ENCODE data around the gene PPIP5K2. TPM values are rescaled to one million over a fixed set of nuclear protein-coding genes. Genes with fewer than 3 reads are reported as not detected.
"Not testable (repeated sequence)": the region's sequence is repeated elsewhere in the genome, so short reads cannot be mapped to it uniquely, and the experiment has no call there.

The PPIP5K2 gene
- total RNA-seq, 1 donor from 2014 or later = 112 TPM

DNA sequence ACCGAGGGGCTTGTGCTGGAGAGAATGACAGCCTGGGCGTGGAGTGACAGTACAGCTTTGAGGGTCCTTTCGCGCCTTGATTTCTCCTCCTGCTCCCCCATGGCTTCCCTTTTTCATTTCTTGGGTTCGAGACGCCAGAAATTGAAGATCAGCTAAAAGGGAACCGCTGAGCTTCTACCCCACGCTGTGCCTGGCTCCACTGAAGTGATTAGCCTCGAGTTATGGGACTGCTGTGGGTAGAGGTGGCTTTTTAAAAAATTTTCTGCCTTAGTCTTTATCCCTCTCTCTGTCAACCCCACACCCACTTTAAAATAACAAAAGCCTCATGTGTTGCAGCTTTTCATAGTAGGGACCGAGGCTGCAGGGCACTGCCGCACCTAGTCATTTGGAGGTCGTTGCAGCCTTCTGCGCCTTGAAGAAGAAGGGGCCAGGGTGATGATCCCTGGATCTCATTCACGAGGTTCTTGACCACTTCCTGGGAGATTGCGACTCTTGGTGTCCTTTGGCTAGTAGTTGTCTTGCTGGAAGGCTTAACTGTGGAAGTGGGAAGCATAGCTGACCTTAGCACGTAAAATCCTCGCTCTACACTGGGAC lies 603 bp downstream of the PPIP5K2 start:
- no peak for DNase-seq (ENCODE audit: low spot score in 2 of 2)
- no peak for FAIRE-seq

DNA sequence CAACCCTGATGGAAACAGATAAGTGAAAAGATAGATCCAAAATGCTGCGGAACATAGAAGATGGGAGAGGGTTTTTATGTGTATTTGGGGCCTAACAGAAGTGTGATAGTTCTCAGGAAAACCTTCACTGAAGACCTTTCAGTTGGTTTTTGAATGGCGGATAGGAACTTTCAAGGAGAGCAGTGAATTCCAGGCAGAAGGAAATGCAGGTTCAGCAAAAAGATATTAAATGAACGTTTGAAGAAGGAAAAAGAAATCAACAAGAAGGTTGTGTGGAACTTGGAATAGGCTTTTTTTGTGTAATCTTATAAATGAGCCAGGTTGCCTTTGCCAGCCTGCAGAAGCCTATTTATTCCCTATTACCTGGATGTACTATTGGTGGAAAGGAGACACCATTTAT lies 2.1 kb downstream of the PPIP5K2 start:
- DNase-seq (ENCODE audit: low spot score in 2 of 2) = no peak
- no peak for FAIRE-seq

DNA sequence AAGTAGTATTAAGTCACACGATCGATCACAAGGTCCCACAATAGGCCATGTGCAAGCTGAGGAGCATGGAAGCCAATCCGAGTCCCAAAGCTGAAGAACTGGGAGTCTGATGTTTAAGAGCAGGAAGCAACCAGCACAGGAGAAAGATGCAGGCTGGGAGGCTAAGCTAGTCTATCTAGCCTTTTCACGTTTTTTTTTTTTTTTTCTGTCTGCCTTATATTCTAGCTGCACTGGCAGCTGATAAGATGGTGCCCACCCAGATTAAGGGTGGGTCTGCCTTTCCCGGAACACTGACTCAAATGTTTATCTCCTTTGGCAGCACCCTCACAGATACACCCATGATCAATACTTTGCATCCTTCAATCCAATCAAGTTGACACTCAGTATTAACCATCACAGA lies 6.5 kb downstream of the PPIP5K2 start:
- FAIRE-seq (no peak), DNase-seq (ENCODE audit: low spot score in 2 of 2) (no peak)

DNA sequence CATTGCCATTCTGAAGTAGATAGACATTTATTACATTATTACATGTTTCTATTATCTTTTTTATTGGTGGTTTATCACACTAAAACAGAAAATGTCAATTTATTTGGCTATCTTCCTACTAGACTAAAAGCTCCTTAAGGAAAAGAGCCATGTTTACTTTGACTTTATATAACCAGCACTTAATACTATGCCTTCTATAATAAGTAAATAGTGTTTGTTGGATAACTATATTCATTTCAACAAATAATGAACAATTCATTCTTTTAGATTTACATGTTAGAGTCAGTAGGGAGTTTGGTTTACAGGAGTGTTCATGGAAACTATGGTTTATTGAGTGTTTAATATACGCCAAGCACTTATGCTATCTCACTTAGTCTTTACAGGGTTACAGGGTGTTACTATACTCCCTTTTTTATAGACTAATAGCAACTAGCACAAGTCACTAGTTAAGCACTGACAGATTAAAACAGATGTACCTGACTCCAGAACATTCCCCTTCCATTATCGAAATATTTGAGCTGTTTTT lies 7.3 kb downstream of the PPIP5K2 start:
- FAIRE-seq (no peak), DNase-seq (ENCODE audit: low spot score in 2 of 2) (no peak)

DNA sequence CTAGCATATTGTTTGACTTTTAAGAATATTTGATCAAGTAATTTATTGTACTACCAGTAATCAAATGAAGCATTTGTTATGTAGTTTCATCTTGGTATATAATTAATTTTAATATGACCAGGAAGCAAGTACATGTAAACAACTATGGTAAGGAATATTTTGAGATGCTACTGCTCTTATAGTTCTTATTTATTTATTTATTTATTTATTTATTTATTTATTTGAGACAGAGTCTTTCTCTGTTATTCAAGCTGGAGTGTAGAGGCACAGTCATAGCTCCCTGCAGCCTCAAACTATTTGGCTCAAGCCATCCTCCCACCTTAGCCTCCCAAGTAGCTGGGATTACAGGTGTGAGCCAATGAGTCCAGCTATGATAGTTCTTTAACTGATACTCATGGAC lies 8.1 kb downstream of the PPIP5K2 start:
- DNase-seq (ENCODE audit: low spot score in 2 of 2) = no peak
- no peak for FAIRE-seq

DNA sequence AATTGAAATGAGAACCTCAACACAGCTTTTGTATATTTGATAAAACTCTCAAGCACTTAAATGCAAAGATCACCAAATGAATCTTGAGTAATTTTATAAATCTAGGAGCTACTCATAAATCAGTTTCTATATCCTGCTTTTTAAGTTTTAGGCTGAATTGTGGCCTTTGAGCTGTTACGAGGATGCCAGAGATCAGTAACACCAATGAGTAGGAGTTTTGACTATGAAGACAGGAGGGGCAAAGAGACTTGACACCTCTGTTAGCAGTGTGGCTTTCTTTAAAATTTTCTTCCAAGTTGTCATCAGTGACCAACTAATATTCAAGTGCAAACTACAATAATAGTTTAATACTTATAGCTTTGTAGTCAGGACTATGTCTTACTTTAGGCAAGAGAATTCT lies 12.6 kb downstream of the PPIP5K2 start:
- DNase-seq (ENCODE audit: low spot score in 2 of 2) = no peak
- FAIRE-seq = no peak

DNA sequence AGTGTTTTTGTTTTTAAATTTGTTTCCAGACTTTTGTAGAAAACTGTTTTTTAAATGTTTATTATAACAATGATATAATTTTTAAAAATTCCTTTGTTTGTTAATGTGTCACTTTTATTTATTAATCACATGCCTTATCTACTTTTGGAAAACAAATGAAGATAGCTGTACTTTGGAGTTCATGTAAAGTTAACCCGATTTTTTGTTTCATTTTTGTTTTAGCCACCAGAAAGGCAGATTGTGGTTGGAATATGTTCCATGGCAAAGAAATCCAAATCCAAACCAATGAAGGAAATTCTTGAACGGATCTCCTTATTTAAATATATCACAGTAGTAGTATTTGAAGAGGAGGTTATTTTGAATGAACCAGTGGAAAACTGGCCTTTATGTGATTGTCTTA lies 13.1 kb downstream of the PPIP5K2 start:
- FAIRE-seq = peak; percentile 69
- no peak for DNase-seq (ENCODE audit: low spot score in 2 of 2)

DNA sequence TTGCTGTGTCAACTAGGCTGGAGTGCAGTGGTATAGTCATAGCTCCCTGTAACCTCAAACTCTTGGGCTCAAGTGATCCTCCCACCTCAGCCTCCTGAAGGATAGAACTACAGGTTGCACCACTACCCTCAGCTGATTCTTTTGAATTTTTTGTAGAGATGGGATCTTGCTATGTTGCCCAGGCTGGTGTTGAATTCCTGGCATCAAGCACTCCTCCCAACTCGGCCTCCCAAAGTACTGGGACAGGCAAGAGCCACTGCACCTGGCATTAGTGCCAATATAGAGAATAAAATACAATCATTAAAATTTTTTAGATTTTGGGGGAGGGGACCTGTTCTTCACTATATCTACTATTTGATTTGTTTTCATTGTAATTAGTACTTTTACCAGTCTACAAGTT lies 15.4 kb downstream of the PPIP5K2 start:
- DNase-seq (ENCODE audit: low spot score in 2 of 2) = no peak
- FAIRE-seq = no peak

DNA sequence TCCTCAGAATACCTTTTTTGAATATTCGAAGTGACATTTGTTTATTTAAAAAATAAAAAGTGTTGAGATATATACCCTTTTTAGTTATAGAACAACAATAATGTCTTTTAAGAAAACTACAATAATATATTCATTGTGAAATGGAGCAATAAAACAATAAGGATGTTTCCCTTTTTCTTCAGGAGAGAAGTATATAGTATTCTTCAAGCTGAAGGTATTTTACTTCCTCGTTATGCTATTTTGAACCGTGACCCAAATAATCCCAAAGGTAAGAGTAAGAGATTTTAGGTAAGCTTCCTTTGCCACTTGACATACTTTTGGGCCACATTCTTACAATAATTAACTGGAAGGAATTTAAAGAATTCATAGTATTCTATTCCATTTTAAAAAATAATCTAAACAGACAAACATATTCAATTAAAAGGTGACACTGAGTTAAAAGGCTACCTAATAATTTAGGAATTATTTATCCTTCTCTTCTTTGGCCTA lies 18.1 kb downstream of the PPIP5K2 start:
- no peak for FAIRE-seq
- no peak for DNase-seq (ENCODE audit: low spot score in 2 of 2)

DNA sequence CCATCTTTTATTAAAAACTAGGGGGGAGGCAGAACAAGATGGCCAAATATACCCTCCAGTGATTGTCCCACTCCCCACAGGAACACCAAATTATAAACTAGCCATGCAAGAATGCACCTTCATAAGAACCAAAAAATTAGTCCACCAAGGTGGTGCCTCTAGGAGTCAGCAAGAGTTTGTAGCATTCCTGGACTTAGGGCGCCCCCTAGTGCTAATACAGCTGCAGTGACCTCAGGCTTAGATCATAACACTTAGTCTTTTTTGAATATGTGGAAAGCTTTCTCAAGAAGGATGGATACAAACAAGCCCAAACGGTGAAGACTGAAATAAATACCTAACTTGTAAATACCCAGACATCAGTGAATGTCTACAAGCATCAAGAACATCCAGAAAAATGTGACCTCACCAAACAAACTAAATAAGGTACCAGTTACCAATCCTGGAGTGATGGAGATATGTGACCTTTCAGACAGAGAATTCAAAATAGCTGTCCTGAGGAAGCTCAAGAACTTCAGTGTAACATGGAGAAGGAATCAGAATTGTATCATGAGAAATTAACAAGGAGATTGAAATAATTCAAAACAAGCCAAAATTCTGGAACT lies 19.3 kb downstream of the PPIP5K2 start:
- peak; percentile 64 for DNase-seq (ENCODE audit: low spot score in 2 of 2)
- peak; percentile 37 for FAIRE-seq

DNA sequence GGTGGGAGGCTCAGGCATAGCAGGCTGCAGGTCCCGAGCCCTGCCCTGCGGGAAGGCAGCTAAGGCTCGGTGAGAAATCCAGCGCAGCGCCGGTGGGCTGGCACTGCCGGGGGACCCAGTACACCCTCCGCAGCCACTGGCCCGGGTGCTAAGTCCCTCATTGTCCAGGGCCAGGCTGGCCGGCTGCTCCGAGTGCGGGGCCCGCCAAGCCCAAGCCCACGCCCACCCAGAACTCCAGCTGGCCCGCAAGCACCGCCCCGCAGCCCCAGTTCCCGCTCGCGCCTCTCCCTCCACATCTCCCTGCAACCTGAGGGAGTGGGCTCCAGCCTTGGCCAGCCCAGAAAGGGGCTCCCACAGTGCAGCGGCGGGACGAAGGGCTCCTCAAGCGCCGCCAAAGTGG lies 22.0 kb downstream of the PPIP5K2 start:
- DNase-seq (ENCODE audit: low spot score in 2 of 2); FAIRE-seq: not testable (repeated sequence)

DNA sequence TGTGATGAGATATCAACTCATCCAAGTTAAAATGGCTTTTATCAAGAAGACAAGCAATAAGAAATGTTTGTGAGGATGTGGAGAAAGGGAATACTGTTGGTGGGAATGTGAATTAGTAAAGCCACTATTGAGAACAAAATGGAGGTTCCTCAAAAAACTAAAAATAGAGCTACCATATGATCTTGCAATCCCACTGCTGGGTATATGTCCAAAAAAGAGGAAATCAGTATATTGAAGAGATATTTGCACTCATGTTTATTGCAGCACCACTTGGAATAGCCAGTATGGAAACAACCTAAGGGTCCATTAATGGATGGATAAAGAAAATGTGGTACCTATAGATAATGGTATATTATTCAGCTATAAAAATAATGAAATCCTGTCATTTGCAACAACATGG lies 25.1 kb downstream of the PPIP5K2 start:
- FAIRE-seq (no peak), DNase-seq (ENCODE audit: low spot score in 2 of 2) (no peak)

DNA sequence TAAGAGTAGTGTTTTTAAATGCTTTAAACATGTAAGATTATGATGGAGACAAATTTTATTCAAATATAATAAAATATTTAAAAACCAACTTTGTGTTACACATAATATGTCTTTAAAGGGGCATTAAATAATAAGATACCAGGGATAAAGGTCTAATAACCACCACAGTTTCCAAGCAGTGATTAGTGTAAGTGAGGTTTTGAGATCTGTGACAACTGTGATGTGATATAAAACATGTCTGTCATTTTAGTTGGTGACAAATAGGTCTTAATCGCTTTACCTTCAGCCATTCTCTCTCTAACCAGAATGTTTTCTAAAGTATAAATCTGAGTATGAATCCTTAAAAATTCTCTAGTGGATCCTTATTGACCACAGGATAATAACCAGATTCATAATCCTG lies 28.1 kb downstream of the PPIP5K2 start:
- DNase-seq (ENCODE audit: low spot score in 2 of 2) (no peak), FAIRE-seq (no peak)

DNA sequence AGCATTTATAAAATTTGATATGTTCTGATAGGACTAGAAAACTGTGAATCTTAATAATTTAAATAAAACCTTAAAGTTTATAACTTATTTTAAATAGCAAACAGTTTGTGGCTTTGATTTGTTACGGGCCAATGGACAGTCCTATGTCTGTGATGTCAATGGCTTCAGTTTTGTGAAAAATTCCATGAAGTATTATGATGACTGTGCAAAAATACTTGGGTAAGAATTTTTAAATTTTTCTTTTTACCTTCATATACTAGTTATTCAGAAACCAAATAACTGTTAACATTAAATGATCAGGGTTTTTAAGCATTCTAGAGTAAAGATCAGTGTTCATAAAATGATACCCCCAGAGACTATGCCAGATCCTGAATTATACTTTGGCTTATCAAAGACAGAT lies 31.1 kb downstream of the PPIP5K2 start:
- no peak for FAIRE-seq
- DNase-seq (ENCODE audit: low spot score in 2 of 2) = no peak

DNA sequence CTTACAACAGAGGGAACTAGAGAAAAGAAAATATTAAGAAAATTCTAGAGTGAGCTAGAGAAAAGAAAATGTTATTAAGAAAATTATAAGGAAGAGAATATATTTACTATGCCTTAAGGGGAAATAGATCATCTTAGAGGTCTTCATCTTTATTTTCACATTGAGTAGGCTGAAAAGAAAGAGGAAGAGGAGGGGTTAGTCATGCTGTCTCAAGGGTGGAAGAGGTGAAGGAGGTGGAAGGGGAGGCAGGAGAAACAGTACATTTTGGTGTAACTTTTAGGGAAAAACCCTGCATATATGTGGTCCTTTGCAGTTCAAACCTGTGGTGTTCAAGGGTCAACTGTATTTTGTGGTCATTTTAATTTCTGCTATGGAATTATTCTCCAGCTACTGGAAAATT lies 46.6 kb downstream of the PPIP5K2 start:
- DNase-seq (ENCODE audit: low spot score in 2 of 2) = no peak

DNA sequence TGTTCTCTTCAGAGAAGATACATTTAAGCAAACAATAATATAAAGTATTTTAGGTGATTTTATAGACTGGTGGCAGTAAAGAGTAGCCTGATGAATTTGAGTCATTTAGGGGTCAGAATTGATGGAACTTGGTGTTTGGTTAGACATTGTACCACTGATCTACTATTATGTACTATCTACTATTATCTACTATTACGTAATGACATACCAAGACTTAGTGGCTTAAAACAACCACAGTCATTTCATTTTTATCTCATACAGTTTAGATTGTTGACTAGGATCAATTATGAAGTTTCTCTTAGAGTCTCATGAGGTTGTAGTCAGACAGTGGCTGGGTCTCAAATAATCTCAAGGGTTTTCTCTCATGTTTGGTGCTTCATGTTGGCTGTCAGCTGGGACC lies 54.0 kb downstream of the PPIP5K2 start:
- FAIRE-seq (no peak), DNase-seq (ENCODE audit: low spot score in 2 of 2) (no peak)

More for the DNA sequence above, 46.6 kb downstream of the PPIP5K2 start:
- no peak for FAIRE-seq

DNA sequence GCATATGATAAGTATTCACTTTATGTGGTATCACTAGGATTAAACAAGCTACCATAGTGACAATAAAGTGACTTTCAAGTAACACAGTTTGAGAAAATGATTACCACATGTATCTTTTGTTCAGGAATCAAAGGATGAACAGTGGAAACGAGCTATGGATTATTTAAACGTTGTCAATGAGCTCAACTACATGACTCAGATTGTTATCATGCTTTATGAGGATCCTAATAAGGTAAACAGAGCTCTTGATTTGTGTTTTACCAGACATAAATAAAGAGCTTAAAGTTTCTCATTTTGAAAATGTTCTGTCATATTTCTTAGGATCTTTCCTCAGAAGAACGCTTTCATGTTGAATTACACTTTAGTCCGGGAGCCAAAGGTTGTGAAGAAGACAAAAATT lies 57.4 kb downstream of the PPIP5K2 start:
- DNase-seq (ENCODE audit: low spot score in 2 of 2) = no peak
- no peak for FAIRE-seq

DNA sequence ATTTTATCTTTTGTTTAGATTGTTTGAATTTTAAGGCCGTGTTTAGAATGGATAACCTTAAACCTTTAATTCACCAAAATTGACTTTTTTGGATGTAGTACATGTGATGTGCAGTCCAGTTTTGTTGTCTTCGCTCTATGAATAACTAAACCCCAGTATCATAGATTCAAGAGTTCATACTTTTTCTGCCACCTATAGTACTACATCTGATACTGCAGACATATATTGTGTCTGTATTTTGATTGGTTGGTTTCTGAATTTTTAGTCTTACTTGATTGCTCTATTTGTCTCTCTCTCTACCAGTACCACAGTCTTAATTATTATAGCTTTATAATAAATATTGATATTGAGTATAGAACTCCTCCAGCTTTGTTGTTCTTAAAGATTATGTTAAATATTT lies 58.1 kb downstream of the PPIP5K2 start:
- DNase-seq (ENCODE audit: low spot score in 2 of 2) (no peak), FAIRE-seq (no peak)

DNA sequence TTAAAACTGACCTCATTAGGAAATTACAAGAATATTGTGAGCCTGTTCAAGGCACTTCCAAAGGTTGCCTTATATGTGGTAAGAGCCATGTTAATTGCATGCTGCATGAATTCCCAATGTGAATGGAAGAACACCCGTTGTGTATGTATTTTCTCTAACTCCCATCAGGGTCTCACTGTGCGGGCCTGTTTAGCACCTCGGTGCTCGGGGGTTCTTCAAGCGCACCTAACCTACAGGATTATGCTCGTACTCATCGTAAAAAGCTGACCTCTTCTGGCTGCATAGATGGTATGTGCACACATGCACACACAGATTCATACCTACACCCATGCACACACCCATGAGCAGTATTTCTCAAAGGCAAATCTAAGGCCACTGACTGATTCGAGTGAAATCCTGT lies 66.1 kb downstream of the PPIP5K2 start:
- no peak for FAIRE-seq
- no peak for DNase-seq (ENCODE audit: low spot score in 2 of 2)

DNA sequence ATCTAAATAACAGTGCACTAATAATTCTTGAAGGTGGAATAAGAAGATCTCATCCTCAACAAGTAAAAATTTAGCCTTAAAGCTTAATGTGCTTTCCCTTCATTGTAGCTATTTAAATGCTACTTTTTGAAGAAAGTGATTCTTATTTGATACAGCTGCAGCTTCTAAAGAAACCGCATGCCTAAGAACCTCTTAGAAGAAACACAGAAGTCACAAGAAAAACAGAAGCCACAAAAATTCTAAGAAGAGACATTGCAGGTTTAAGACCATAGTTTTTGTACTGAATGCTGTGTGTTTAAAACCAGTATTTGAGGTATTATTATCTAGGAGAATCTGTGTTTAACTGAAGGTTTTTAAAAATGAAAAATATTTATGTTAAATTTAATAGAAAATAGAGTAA lies 68.3 kb downstream of the PPIP5K2 start:
- no peak for FAIRE-seq
- no peak for DNase-seq (ENCODE audit: low spot score in 2 of 2)

DNA sequence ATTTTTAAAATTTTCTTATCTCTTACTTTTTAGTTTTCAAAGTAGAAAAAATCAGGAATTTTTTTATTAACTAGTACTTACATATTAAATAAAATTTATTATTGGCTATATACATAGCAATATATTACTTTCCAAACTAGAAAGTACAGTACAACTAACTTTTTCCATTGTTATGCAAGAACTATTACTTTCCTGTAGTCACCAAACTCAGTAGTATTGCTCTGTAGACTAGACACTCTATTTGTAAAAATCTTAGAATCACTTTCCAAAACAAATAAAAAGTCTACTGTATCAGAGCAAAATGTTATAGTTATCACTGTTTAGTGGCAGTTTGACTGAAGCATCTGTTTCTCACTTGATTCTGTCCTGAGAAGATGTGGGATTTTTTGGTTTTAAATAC lies 83.1 kb downstream of the PPIP5K2 start:
- peak; percentile 39 for FAIRE-seq
- DNase-seq (ENCODE audit: low spot score in 2 of 2) = no peak

DNA sequence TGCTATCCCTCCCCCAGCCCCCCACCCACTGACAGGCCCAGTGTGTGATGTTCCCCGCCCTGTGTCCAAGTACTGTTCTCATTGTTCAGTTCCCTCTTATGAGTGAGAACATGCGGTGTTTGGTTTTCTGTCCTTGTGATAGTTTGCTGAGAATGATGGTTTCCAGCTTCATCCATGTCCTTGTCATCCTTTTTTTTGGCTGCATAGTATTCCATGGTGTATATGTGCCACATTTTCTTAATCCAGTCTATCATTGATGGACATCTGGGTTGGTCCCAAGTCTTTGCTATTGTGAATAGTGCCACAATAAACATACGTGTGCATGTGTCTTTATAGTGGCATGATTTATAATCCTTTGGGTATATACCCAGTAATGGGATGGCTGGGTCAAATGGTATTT lies 84.9 kb downstream of the PPIP5K2 start:
- FAIRE-seq = not testable (repeated sequence)

More for the DNA sequence above, 84.9 kb downstream of the PPIP5K2 start:
- not testable (repeated sequence) for DNase-seq (ENCODE audit: low spot score in 2 of 2)

All from frontal cortex (tissue), 4 donors.